Left hindlimb (tissue), 1 donor: Measurements from ENCODE around the gene PLCG2.
"Not testable (repeated sequence)": the region's sequence is repeated elsewhere in the genome, so short reads cannot be mapped to it uniquely, and the experiment has no call there.

ENCODE experiments used
- DNase-seq: peaks from one replicate; pipeline ENCODE4 v3.0.0-alpha.2; 2018

PLCG2 gene

GRCh38 chr16:81850197-81850944, 71.3 kb downstream of the PLCG2 start:
- no peak for DNase-seq

- no peak for DNase-seq
Measured at GRCh38 chr16:81852347-81852746, 73.3 kb downstream of the PLCG2 start.

- DNase-seq, result no peak
Measured at GRCh38 chr16:81855552-81856153, 76.6 kb downstream of the PLCG2 start.

- no peak for DNase-seq
Measured at GRCh38 chr16:81860287-81861266, 81.5 kb downstream of the PLCG2 start.

GRCh38 chr16:81861503-81861902, 82.4 kb downstream of the PLCG2 start:
- DNase-seq, result no peak

- DNase-seq, result peak; percentile 75
Measured at GRCh38 chr16:81861915-81862314, 82.8 kb downstream of the PLCG2 start.

- DNase-seq, result no peak
Measured at GRCh38 chr16:81863630-81864352, 84.7 kb downstream of the PLCG2 start.

- DNase-seq, result no peak
Measured at GRCh38 chr16:81864646-81865382, 85.7 kb downstream of the PLCG2 start.

- no peak for DNase-seq
Measured at GRCh38 chr16:81866820-81867440, 87.8 kb downstream of the PLCG2 start.

GRCh38 chr16:81868057-81868748, 89.1 kb downstream of the PLCG2 start:
- DNase-seq, result no peak

GRCh38 chr16:81869326-81869725, 90.2 kb downstream of the PLCG2 start:
- DNase-seq, result no peak

- DNase-seq, result no peak
Measured at GRCh38 chr16:81873206-81873605, 94.1 kb downstream of the PLCG2 start.

GRCh38 chr16:81873843-81874752, 95.0 kb downstream of the PLCG2 start:
- DNase-seq, result peak; percentile 47

- no peak for DNase-seq
Measured at GRCh38 chr16:81875461-81875860, 96.4 kb downstream of the PLCG2 start.

GRCh38 chr16:81876273-81876900, 97.3 kb downstream of the PLCG2 start:
- DNase-seq, result no peak

- DNase-seq, result not testable (repeated sequence)
Measured at GRCh38 chr16:81877490-81877889, 98.4 kb downstream of the PLCG2 start.

GRCh38 chr16:81878529-81878928, 99.4 kb downstream of the PLCG2 start:
- DNase-seq, result no peak

GRCh38 chr16:81879625-81880024, 100.5 kb downstream of the PLCG2 start:
- no peak for DNase-seq

GRCh38 chr16:81880816-81881215, 101.7 kb downstream of the PLCG2 start:
- no peak for DNase-seq
